ENCODE data around the gene SHROOM2. TPM values are rescaled to one million over a fixed set of nuclear protein-coding genes. Genes with fewer than 3 reads are reported as not detected.

The SHROOM2 gene
- polyA plus RNA-seq, 12 donors, result 1.4 to 6.7 (median 1.8) TPM; not detected in 1

DNA sequence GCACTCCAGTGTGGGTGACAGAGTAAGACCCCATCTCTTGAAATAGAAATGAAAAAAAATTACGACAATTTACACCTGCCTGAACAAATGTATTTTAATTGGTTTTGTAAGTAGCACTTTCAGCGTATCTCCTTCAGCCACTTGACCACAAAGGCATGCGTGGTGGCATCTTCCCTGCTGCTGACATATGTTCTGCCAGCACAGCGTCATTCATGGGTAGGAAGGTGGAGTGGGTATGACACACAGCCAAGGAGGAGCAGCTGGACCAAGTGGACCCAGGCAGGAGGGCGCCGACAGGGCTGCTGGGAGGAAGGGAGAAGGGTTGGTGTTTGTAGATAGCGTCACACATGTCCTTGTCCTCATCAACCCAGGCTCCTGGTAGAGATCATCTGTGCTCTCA lies 152.3 kb downstream of the SHROOM2 start:
- DNase-seq, result no peak

DNA sequence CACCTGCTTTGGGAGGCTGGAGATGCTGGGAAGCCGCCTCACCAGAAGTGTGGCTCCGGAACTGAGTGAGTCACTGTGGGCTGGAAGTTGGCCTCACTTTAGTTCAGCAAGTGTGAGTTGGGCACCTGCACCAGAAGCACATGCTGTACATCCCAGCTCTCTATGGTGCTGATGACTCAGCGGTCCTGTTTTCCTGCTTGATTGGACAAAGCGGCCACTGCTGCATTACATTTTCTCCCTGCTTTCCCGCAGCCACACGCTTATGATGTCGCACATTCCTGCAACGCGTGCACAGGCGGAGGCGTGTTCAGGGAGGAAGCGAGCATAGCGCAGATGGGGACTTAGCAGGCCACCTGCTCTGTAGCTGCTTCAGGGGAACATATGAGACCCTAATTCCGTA lies 154.2 kb downstream of the SHROOM2 start:
- DNase-seq, result no peak

DNA sequence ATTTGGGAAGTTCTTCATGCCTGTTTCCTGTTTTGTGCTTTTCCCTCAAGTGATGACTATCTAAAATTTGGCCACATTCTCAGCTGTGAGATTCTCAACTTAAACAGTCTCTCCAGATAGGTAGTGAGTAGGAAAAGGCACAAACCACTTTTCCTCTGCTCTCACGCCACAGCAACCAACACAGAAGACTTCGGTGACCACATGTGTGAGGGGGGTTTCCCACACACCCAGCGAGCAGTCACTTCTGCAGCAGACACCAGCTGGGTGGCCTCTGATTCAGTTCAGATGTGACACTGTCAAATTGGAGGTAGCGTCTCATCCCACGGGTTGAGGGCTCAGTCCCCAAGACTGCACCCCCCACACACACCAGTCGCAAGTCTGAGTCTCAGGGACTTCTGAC lies 155.9 kb downstream of the SHROOM2 start:
- no peak for DNase-seq

DNA sequence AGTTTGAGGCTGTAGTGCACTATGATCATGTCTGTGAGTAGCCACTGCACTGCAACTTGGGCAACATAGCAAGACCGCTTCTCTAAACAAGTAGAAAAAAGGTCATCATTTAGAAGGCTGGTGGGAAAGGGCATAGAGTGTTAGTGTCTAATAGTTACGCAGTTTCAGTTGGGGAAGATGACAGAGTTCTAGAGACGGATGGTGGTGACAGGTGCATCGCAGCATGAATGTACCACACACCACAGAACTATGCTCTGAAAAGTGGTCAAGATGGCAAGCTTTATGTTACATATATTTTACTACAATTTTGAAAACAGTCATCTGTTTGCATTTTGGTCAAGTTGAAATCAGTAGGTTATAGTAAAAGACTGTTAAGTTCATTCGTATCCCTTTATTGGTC lies 157.2 kb downstream of the SHROOM2 start:
- DNase-seq, result no peak

DNA sequence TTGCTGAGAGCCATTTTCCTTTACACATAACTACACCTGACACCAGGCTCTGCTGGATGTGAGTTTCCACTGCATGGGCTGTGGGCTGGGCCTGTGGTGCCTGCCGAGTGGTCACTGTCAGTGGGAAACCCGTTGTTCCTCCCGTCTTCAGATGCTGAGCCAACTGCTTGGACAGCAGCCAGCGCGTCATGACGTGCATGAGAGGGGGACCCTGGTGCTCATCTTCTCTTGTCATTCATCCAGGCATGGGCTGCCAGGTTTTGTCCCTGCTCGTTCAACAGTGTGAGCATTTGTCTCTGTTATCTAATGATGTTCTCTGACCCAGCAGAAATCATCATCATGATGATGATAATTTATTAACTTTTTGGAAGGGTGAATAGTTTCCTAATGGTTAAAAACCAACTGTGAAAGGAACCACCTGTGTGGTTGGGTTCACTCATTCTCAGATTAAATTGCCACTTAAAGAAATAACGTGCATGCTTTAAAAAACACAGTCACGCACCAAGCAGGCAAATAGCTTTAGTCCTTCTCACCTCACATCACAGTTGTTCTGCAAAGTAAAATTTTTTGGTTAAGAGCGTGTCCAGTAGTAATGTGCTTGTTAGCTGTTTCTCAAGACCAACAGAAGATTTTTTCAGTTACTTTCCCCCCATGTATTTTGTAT lies 161.0 kb downstream of the SHROOM2 start:
- no peak for DNase-seq

DNA sequence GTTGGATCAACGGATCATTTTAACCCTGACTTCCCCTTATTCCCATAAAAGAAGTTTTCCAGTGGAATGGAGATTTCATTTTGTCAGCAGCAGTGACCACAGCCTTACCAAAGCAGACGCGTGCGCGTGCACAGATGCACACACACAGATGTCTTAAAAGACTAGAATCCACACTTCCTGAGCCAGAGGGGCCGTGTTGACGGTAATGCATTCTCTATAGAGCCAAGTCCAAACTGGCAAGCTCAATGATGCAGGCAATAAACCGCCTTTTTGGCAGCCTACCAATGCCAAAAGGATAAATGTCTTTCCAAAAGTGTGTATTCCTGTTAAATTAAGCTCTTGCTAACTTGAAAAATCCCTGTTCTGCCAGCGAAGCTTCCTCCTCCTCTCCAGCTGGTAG lies 162.2 kb downstream of the SHROOM2 start:
- DNase-seq, result no peak

DNA sequence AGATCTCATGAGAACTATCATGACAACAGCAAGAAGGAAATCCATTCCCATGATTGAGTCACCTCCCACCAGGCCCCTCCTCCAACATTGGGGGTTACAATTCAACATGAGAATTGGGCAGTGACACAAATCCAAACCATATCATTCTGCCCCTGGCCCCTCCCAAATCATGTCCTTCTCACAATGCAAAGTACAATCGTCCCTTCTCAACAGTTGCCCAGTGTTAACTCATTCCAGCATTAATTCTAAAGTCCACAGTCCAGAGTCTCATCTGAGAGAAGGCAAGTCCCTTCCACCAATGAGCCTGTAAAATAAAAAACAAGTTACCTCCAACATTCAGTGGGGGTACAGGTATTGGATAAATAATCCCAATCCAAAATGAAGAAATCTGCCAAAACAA lies 166.1 kb downstream of the SHROOM2 start:
- DNase-seq, result no peak

DNA sequence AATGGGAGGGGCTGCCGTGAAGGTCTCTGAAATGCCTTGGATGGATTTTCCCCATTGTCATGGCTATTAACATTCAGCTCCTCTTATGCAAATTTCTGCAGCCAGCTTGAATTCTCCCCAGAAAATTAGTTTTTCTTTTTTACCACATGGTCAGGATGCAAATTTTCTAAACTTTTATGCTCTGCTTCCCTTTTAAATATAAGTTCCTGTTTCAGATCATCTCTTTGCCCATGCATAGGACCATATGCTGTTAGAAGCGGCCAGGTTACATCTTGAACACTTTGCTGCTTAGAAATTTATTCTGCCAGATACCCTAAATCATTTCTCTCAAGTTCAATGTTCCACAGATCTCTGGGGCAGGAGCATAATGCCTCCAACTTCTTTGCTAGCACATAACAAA lies 167.2 kb downstream of the SHROOM2 start:
- DNase-seq, result no peak

DNA sequence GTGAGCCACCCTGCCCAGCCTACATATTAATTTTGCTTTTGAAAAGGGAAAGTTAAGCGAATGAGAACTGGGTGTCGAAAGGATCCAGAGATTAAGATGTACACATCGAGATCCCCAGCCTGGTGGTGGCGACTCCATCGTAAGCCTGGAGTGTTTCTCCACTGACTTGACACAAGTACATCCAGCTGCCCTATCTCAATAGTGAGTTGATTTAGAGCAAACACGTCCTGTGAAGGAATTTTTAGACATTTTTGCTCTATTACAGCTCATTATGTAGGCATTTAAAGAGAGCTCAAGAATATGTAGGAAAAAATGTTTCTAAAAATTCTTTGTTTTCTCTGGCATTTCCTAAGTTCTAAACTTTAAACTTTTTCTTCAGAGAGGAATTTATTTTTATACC lies 169.3 kb downstream of the SHROOM2 start:
- DNase-seq, result no peak

DNA sequence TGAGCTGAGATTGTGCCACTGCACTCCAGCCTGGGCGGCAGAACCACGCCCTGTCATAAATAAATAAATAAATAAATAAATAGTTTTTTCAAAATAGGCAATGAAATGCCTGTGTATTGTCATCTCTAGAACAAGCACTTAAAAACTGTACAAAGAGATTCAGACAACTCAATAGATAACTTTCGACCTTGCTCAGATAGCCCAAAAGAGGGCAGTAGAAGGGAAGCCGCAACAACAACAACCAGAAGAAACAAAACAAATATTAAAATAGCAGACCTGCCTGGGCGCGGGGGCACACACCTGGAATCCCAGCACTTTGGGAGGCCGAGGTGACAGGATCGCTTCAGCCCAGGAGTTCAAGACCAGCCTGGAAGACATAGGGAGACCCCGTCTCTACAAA lies 171.5 kb downstream of the SHROOM2 start:
- no peak for DNase-seq

DNA sequence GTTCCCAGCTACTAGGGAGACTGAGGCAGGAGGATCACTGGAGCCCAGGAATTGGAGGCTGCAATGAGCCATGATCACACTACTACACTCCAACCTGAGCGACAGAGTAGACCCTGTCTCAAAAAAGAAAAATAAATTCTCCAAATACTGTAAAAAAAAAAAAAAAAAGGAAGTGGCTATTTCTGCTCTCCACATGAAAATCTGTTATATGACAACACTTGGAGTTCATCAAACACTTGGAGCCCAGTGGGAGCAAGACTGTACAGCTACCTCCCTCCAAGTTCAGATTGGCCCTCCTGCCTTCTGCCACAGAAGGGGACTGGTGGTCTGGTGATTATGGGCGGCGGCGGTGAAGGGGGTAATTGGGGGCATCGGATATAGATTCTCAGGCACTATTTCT lies 172.0 kb downstream of the SHROOM2 start:
- DNase-seq, result no peak

DNA sequence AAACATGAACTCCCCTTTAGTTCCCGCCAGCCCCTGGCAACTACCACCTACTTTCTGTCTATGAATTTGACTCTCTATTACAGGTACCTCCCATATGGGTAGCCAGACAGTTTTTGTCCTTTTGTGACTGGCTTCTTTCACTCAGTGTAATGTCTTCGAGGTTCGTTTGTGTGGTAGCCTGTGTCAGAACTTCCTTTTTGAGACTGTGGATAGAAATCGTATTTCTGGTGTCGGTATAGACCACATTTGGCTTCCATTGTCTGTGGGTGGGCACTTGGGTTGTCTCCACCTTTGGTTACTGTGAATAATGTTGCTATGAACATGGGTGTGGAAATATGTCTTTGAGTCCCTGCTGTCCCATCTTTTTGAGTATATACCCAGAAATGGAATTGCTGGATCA lies 175.5 kb downstream of the SHROOM2 start:
- no peak for DNase-seq

DNA sequence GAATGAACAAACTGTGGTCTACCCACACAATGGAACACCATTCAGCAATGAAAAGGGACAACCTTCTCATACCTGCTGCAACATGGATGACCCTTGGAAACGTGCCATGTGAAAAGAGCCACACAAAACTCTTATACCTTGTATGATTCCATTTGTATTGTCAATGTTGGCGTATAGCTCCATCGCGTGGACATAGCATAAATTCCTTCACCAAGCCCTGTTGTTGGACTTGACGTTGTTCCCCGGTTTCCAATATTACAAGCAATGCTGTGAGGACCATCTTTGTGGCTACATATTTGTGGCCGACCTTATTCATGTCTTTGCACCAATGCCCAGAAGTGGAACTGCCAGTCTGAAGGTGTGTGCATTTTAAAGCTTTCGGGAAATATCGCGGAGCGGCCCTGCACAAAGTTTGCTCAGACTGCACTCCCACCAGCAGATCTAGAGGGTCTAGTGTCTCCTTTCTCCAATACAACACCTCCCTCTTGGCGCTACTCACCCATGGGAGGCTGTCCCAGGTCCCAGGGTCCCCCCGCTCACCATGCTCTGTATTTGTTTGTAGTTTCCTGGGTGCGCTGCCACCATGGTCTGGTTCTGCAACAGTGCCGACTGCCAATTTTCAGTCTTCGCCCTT lies 180.7 kb downstream of the SHROOM2 start, which contains the start of gene CLDN34:
CLDN34 (plus strand) TSS at position 584 of the 634 bp plus-strand sequence; CDS start at position 584, 0 bp downstream.
- DNase-seq, result no peak

DNA sequence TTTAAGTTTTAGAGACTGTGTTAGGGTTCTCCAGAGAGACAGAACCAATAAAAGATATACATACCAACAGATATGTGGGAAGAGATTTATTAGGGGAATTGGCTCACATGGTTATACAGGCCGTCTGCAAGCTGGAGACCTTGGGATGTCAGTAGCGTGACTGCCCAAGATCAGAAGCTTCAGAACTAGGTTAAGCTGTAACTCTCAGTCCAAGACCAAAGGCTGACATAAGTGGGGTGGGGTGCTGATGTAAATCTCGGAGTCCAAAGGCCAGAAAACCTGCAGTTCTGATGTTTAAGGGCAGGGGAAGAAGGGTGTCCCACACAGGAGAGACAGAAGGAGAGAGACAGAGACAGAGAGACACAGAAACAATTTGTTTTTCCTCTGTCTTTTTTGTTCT lies 191.4 kb downstream of the SHROOM2 start:
- DNase-seq, result no peak

DNA sequence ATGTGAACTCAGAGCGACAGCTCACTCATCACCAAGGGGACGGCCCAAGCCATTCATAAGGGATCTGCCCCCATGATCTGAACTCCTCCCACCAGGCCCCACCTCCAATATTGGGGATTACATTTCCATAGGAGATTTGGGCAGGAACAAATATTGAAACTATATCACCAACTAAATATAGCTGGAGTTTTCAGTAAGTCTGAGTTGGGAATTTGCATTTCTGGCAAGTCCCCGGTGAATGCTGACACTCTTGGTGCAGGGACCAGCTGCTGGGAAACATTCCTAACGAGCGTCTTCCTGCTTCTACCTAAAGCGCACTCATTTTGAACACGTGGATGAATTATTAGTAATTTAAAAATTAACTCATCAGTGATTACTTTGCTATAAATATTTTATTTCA lies 194.2 kb downstream of the SHROOM2 start:
- DNase-seq, result no peak

DNA sequence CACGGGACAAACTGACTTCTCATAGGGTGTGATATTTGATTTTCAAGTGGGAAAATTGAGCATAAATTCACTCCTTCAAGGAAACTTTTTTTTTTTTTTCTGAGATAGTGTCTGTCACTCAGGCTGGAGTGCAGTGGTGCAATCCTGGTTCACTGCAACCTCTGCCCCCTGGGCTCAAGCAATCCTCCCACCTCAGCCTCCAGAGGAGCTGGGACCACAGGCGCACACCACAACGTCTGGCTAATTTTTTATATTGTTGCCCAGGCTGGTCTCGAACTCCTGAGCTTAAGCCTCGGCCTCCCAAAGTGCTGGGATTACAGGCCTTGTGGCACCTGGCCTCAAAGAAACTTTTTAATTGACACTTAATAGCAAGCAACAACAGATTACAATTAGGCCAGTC lies 194.7 kb downstream of the SHROOM2 start:
- DNase-seq, result no peak

DNA sequence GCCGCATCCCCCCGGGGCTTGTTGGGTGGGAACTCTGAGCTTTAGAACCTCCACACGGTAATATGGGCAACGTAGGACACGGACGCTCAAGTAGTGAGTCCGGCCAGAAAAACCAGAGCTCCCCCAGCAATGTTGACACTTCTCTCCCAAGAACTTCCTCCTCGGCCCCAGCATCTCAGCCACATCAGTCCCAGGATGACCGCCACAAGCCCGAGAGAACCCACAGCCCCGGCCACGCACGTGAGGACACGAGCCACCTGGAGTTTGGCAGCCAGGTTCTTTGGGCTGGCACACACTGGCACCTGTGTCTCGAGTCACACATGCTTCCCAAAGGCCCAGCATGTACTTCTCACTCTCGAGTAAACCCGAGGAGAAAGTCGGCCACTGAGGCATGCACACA lies 197.2 kb downstream of the SHROOM2 start:
- DNase-seq, result no peak

DNA sequence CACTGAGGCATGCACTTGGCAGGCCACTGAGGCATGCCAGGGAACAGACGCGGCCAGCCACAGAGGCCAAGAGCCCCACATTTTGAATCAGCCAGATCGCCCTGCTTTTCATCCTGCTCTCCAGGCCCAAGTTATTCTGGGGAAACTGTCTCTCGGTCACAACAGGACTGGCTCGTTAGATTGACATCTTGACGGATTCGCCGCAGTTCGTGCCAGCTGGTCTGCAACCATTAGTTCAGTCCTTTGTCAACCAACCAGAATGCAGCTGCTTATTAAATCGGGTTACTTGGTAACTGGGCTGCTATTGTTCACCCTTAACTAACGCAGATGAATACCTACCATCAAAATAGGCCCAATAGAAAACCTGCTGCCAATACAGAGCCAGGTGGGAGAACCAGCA lies 197.6 kb downstream of the SHROOM2 start:
- DNase-seq, result no peak

DNA sequence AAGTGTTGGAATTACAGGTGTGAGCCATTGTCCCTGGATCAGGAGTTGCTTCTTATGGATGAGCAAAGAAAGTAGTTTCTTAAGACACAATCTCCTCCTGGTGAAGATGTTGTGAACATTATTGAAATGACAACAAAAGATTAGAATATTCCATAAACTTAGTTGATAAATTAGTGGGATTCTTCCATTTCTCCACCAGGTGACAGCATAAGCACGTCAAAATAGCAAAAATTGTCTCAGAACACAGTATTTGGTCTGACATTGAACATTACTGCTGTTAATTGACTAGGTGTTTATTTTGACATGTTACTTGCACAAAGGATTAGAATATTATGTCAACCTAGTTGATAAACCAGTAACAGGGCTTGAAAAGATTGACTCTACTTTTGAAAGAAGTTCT lies 202.5 kb downstream of the SHROOM2 start:
- no peak for DNase-seq

DNA sequence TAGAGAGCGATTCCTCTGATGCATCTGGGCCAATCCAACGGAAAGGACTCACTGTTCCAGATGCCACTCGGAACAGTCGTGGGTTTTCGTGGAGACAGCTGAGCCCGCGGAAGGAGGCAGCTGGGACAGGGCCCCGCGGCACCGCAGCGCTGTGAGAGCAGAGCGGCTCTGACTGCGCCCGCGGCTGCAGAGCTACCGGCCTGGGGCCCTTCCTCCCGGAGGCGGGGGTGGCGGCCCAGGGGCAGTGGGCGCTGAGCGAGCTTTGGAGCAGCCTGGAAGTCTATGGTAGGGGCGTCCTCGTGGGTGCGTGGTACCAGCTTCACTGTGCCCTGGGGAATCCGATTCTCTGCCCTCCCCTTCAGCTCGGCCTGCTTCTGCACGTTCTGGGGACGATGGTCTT lies 205.8 kb downstream of the SHROOM2 start:
- no peak for DNase-seq

DNA sequence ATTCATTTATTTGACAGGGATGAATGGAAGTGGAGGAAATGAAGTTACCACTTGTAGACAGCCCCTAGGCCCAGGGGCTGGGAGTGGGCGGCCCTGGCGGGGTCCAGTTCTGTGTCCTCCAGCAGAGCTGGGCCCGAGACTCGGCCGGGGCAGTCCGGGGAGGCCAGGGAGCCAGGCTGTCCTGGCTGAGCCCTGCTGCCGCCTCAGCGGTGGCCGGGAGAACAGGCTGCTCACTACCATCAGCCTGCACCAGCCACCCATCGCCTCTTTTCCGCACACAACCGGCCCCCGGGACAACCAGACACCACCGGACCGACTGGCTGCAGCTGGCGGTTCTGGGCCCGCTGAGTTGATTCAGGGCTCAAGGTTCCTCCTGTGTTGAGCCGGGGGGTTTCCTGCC lies 206.5 kb downstream of the SHROOM2 start:
- DNase-seq, result no peak

DNA sequence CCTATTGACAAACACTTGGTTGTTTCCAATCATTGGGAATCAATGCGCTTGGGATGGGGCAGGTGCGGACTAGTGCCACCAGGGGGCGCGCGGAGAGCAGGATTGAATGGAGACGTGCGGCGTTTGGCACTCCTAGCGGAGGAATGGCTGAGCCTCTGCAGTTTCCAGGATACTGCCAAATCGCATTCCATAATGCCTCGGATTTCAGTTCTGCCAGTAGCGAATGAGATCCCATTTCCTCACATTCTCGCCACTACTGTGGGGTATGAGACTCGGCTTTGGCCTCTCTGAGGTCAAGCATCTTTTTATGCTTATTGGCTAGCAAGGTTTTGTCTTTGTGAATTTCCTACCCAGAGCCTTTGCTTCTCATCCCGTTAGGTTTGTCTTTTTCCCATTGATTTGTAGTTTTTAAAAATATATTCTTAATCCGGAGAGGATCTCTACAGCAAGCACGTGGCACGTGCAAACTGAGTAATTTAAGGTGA lies 209.7 kb downstream of the SHROOM2 start:
- DNase-seq, result peak; percentile 76

DNA sequence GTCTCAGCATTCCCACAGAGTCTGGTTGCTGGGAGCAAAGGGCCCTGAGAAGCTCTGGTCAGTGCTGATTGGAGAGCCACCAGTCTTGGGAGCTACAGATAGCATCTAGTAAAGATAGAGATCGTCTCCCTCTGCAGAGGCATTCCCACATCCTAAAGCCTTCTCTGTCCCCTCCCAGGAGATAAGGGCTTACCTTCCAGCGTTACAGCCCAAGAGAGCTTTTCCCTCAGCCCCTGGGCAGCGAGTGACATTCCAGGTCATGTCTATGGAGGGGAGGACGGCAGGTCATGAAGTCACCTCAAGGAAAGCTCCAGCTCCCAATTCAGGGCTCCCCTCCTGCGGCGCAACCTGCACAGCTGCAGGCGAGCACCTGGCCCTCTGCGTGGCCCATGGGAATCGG lies 210.8 kb downstream of the SHROOM2 start:
- DNase-seq, result no peak

DNA sequence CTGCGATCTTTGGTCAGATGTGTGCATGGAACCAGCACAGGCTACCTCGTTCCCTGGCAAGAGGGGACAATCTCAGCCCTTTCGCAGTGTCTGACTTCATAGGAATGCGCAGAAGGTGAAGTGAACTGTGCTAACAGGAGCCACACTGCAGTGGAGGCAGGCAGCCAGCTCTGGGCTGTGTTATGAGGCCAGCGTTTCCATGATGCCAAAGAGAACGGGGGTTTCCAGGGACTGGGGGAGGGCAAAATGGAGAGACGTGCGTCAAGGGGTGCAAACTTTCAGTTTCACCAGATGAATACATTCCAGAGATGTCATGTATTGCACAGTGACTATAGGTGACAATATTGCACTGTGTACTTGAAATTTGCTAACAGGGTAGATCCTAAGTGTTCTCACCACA lies 211.3 kb downstream of the SHROOM2 start:
- DNase-seq, result no peak
